ENCODE data around the gene BCR. TPM values are rescaled to one million over a fixed set of nuclear protein-coding genes. Genes with fewer than 3 reads are reported as not detected.

BCR gene
- polyA plus RNA-seq, 1 donor from 2014 or later: 57.5 TPM

DNA sequence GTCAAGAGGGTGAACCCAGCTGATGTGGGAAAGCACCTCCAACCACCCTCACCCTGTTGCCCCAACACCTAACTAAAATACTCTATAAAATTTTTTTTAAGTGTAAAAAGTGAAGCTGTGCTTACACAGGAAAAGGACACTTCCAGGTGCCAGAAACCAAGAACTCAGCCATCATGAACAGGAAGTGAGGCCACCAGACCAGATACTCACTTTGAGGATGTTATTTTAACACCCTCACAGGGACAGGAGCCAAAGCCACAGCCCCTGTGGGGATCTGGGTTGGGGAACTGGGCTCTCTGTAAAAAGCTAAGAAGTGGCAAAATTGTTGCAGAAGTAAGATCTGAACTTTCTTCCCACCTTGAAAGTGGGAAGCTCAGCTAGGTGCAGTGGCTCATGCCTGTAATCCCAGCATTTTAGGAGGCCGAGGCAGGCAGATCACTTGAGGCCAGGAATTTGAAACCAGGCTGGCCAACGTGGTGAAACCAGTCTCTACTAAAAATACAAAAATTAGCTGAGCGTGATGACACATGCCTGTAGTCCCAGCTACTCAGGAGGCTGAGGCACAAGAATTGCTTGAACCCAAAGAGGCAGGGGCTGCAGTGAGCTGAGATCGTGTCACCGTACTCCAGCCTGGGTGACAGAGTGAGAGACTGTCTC lies 42.3 kb upstream of the BCR start:
- H3F3A ChIP-seq (ENCODE audit: insufficient read depth, low read length, poor library complexity, severe bottlenecking): no peaks in the 10 kb centered on the region
- no peak overlapping the region for H3K9ac ChIP-seq (ENCODE audit: low read length)
- H2AFZ ChIP-seq (ENCODE audit: low read depth, low read length): no peak overlapping the region
- TF ChIP-seq, protein P1, sequence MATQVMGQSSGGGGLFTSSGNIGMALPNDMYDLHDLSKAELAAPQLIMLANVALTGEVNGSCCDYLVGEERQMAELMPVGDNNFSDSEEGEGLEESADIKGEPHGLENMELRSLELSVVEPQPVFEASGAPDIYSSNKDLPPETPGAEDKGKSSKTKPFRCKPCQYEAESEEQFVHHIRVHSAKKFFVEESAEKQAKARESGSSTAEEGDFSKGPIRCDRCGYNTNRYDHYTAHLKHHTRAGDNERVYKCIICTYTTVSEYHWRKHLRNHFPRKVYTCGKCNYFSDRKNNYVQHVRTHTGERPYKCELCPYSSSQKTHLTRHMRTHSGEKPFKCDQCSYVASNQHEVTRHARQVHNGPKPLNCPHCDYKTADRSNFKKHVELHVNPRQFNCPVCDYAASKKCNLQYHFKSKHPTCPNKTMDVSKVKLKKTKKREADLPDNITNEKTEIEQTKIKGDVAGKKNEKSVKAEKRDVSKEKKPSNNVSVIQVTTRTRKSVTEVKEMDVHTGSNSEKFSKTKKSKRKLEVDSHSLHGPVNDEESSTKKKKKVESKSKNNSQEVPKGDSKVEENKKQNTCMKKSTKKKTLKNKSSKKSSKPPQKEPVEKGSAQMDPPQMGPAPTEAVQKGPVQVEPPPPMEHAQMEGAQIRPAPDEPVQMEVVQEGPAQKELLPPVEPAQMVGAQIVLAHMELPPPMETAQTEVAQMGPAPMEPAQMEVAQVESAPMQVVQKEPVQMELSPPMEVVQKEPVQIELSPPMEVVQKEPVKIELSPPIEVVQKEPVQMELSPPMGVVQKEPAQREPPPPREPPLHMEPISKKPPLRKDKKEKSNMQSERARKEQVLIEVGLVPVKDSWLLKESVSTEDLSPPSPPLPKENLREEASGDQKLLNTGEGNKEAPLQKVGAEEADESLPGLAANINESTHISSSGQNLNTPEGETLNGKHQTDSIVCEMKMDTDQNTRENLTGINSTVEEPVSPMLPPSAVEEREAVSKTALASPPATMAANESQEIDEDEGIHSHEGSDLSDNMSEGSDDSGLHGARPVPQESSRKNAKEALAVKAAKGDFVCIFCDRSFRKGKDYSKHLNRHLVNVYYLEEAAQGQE (IDR thresholded peaks at IDR 0.05; ENCODE audit: borderline replicate concordance): no peak
- TF ChIP-seq EP300 (conservative IDR thresholded peaks at IDR 0.05; ENCODE audit: poor library complexity, severe bottlenecking): no peak
- H3K27me3 ChIP-seq (ENCODE audit: insufficient read depth, low read depth, low read length): no peaks in the 10 kb centered on the region
- H3K9me2 ChIP-seq (ENCODE audit: insufficient read depth, low read length): no peaks in the 10 kb centered on the region
- no peaks in the 10 kb centered on the region for H3K79me2 ChIP-seq (replicated peaks; ENCODE audit: insufficient read depth, low read length)
- H3K4me3 ChIP-seq (ENCODE audit: low read length): no peak overlapping the region
- no peak overlapping the region for H3K4me2 ChIP-seq (ENCODE audit: low read length)
- H4K20me1 ChIP-seq (ENCODE audit: insufficient read depth): no peaks in the 10 kb centered on the region
- no peaks in the 10 kb centered on the region for H3K9me3 ChIP-seq (ENCODE audit: low read length)
- no peaks in the 10 kb centered on the region for H3K36me3 ChIP-seq (ENCODE audit: insufficient read depth, low read length)
- H3K27ac ChIP-seq (ENCODE audit: low read length): no peak overlapping the region

DNA sequence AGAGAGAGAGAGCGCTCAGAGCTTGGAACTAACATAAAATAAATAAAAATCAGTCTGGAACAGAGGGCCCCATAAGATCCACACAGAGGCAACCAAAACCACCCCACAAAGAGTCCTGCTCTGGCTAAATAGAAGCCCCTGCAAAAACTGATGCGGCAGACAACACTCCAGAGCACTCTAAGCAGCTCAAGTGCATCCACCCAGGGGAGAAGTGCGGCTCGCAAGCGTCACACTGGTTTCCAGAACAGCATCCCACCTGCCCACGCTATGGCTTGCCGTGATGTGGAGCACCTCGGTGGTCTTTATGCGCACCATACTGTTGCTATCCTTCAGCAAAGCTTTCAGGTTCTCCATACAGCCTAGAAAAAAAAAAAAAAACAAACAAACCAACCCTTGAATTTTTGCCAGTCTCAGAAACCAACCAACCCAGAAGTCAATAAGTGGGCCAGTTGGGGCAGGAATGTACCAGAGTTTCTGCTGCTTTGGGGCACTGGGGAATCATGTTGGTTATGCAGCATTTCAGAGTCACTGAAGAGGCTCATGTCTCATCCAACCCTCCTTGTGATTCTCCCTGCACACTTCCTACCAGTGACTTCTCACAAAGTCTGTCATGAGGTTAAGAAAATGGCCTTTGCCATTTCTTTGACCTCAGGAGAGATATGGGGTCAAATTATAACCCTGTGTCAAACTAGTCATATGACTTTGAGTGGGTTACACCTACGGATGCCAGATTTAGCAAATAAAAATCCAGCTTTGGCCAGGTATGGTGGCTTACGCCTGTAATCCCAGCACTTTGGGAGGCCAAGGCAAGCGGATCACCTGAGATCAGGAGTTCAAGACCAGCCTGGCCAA lies 41.5 kb upstream of the BCR start:
- H3F3A ChIP-seq (ENCODE audit: insufficient read depth, low read length, poor library complexity, severe bottlenecking): no peaks in the 10 kb centered on the region
- H3K27ac ChIP-seq (ENCODE audit: low read length): no peak overlapping the region
- H3K4me3 ChIP-seq (ENCODE audit: low read length): no peak overlapping the region
- H3K9me2 ChIP-seq (ENCODE audit: insufficient read depth, low read length): no peaks in the 10 kb centered on the region
- no peaks in the 10 kb centered on the region for H4K20me1 ChIP-seq (ENCODE audit: insufficient read depth)
- no peaks in the 10 kb centered on the region for H3K36me3 ChIP-seq (ENCODE audit: insufficient read depth, low read length)
- no peak overlapping the region for H3K9ac ChIP-seq (ENCODE audit: low read length)
- no peaks in the 10 kb centered on the region for H3K79me2 ChIP-seq (replicated peaks; ENCODE audit: insufficient read depth, low read length)
- TF ChIP-seq EZH2 (IDR thresholded peaks at IDR 0.05; ENCODE audit: borderline replicate concordance, insufficient read depth, low read length, poor library complexity, severe bottlenecking) (no peak), TAF1 (IDR thresholded peaks at IDR 0.05; ENCODE audit: low read depth) (no peak), EP300 (conservative IDR thresholded peaks at IDR 0.05; ENCODE audit: poor library complexity, severe bottlenecking) (no peak), POLR2AphosphoS5 (IDR thresholded peaks at IDR 0.05) (no peak)
- TF ChIP-seq, protein P2, sequence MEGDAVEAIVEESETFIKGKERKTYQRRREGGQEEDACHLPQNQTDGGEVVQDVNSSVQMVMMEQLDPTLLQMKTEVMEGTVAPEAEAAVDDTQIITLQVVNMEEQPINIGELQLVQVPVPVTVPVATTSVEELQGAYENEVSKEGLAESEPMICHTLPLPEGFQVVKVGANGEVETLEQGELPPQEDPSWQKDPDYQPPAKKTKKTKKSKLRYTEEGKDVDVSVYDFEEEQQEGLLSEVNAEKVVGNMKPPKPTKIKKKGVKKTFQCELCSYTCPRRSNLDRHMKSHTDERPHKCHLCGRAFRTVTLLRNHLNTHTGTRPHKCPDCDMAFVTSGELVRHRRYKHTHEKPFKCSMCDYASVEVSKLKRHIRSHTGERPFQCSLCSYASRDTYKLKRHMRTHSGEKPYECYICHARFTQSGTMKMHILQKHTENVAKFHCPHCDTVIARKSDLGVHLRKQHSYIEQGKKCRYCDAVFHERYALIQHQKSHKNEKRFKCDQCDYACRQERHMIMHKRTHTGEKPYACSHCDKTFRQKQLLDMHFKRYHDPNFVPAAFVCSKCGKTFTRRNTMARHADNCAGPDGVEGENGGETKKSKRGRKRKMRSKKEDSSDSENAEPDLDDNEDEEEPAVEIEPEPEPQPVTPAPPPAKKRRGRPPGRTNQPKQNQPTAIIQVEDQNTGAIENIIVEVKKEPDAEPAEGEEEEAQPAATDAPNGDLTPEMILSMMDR (IDR thresholded peaks at IDR 0.05; ENCODE audit: poor library complexity, severe bottlenecking): no peak
- no peak overlapping the region for H3K4me2 ChIP-seq (ENCODE audit: low read length)
- H3K9me3 ChIP-seq (ENCODE audit: low read length): no peaks in the 10 kb centered on the region
- H2AFZ ChIP-seq (ENCODE audit: low read depth, low read length): no peak overlapping the region
- H3K27me3 ChIP-seq (ENCODE audit: insufficient read depth, low read depth, low read length): no peaks in the 10 kb centered on the region

DNA sequence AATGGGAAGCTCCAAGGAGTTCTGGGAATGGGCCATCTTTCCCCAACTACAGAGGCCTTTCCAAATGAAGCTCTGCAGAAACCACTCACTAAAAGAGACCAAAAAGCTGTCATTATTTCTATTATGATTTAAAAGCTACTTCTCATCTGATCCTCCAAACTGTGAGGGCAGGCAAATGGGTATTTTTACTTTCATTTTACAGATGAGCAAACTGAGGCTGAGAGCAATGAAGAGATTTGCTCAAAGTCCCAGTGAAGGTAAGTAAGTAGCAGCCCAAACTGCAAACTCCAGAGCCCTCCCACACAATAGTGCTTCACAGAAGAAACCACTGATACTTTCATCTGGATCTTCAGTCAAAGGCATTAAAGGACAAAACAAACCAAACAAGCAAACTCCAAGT lies 39.9 kb upstream of the BCR start:
- Histone ChIP-seq H3K9me3 (ENCODE audit: low read length) (no peaks in the 10 kb centered on the region), H3K9ac (ENCODE audit: low read length) (no peak overlapping the region), H2AFZ (ENCODE audit: low read depth, low read length) (no peak overlapping the region), H3K4me3 (ENCODE audit: low read length) (no peak overlapping the region), H3K4me2 (ENCODE audit: low read length) (no peak overlapping the region), H3K27me3 (ENCODE audit: insufficient read depth, low read depth, low read length) (no peaks in the 10 kb centered on the region), H3K79me2 (replicated peaks; ENCODE audit: insufficient read depth, low read length) (no peaks in the 10 kb centered on the region), H3F3A (ENCODE audit: insufficient read depth, low read length, poor library complexity, severe bottlenecking) (peaks cover 4% of the 10 kb centered on the region), H4K20me1 (ENCODE audit: insufficient read depth) (no peaks in the 10 kb centered on the region), H3K36me3 (ENCODE audit: insufficient read depth, low read length) (no peaks in the 10 kb centered on the region), H3K27ac (ENCODE audit: low read length) (no peak overlapping the region), H3K9me2 (ENCODE audit: insufficient read depth, low read length) (no peaks in the 10 kb centered on the region)
- TF ChIP-seq, protein P2 (IDR thresholded peaks at IDR 0.05; ENCODE audit: poor library complexity, severe bottlenecking): no peak
- TF ChIP-seq MXI1 (conservative IDR thresholded peaks at IDR 0.05; ENCODE audit: poor library complexity, severe bottlenecking): no peak
- TF ChIP-seq SMC3 (conservative IDR thresholded peaks at IDR 0.05; ENCODE audit: poor library complexity): no peak
- no peak for TF ChIP-seq RAD21 (conservative IDR thresholded peaks at IDR 0.05)
- TF ChIP-seq, protein P1 (IDR thresholded peaks at IDR 0.05; ENCODE audit: borderline replicate concordance): no peak
- no peak for TF ChIP-seq POLR2AphosphoS5 (IDR thresholded peaks at IDR 0.05)
